Gastroesophageal sphincter (tissue), 4 donors: ENCODE measurements around the gene PURA. TPM values are rescaled to one million over a fixed set of nuclear protein-coding genes. Genes with fewer than 3 reads are reported as not detected.

ENCODE experiments used
- ATAC-seq: fragments of 150-250 bp; one replicate; pipeline ENCODE4 v1.9.1; 2016; ENCODE audit warnings: mild to moderate bottlenecking, moderate library complexity
- H3K27ac ChIP-seq, 4 donors: fragments of 200-600 bp; sonication (generic) in 3 of 4; 1 replicate in 3 of 4; 2 replicates in 1 of 4; pipeline ENCODE4 v1.5.1; 2016 to 2019
- H3K27me3 ChIP-seq: fragments of 200-600 bp; sonication (generic); one replicate; pipeline ENCODE4 v1.5.1; 2019
- H3K36me3 ChIP-seq, 2 donors: fragments of 200-600 bp; sonication (generic); one replicate each; pipeline ENCODE4 v1.5.1; 2019; ENCODE audit warnings: control low read depth in 1 of 2
- H3K4me1 ChIP-seq, 3 donors: fragments of 200-600 bp; sonication (generic); 1 replicate in 2 of 3; 2 replicates in 1 of 3; pipeline ENCODE4 v1.5.1; 2016 to 2019; ENCODE audit warnings: control low read depth in 2 of 3
- H3K4me3 ChIP-seq, 2 donors: fragments of 200-600 bp; sonication (generic); one replicate each; pipeline ENCODE4 v1.5.1; 2019; ENCODE audit warnings: mild to moderate bottlenecking in 1 of 2, moderate library complexity in 1 of 2
- H3K9me3 ChIP-seq, 3 donors: fragments of 200-600 bp; sonication (generic); one replicate each; pipeline ENCODE4 v1.5.1; 2017 to 2019; ENCODE audit warnings: control low read depth in 2 of 3
- EP300 ChIP-seq: sonication (generic); formaldehyde crosslinking; IDR thresholded peaks from one replicate; pipeline ENCODE4 v1.6.1; 2017; ENCODE audit warnings: antibody characterized with exemption, mild to moderate bottlenecking
- POLR2A ChIP-seq, 2 donors: fragments of 450-650 bp; IDR thresholded peaks; one replicate each; pipeline ENCODE4 v1.6.1; 2017; ENCODE audit warnings: antibody characterized with exemption in 2 of 2, mild to moderate bottlenecking in 2 of 2, moderate library complexity in 1 of 2
- POLR2AphosphoS5 ChIP-seq: sonication (generic); formaldehyde crosslinking; IDR thresholded peaks from one replicate; pipeline ENCODE4 v1.6.1; 2017; ENCODE audit warnings: antibody characterized with exemption
- WGBS, 2 donors: methylation state at CpG; one replicate each; pipeline ENCODE4 v1.1.5; 2018; ENCODE audit warnings: low coverage in 1 of 2; 5-methylcytosine and 5-hydroxymethylcytosine counted together
- total RNA-seq, 4 donors: library from RNA; depleted of rRNA; stranded (reverse); fragments of >200 nt; gene quantifications; one replicate each; pipeline ENCODE4 v1.1.0, GENCODE V29; 2016
- TF ChIP-seq, protein P1 (sequence below), 4 experiments: fragments of 200-600 bp in 2 of 4; fragments of 450-650 bp in 2 of 4; sonication (generic) in 1 of 4; IDR thresholded peaks; one replicate each; pipeline ENCODE4 v1.5.1; 2017 to 2019; ENCODE audit warnings: antibody characterized with exemption in 4 of 4, mild to moderate bottlenecking in 2 of 4, moderate library complexity in 2 of 4

PURA gene
- total RNA-seq, 4 donors from 2014 or later: 38.0 to 61.0 (median 49.1) TPM

DNA sequence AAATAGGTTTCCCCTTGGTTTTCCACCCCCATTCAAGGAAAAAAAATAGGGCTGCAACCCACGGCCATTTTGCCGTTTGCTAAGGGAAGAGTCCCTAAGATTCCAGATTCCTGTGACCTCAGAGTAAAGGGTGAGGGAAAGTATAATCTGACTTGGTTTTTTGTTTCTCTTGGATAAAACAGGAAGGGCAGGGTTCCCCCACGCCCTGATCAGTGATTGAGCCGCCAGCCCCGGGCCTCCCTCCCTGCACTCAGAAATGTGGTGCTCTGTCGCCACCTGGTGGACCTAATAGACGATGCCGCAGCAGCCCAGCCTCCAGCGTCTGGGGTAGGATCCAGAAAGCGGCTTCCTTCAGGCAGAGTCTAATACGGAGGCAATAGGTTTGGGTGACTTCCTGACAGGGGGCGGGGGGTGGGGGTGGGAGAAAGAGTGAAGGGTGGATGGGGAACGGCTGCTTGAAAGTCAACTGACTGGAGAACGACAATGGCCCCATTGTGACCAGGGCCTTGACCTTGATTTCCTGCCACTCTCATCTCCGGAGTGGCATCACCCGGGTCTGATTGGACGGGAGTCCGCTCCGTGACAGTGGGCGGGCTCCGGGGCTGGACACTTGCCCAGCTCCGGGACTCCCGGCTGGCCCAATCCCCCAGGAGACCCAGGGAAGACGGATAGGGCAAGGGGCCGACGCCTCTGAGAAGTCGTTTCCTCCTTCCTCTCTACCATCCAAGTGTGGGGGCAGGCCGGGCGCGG, 43.3 kb downstream of the PURA start:
- Histone ChIP-seq H3K4me3 (peak overlapping the region in 1 of 2 donors; percentile 48), H3K4me1 (peaks cover 0 to 29% (median 0%) of the 10 kb centered on the region in 3 donors), H3K9me3 (no peaks in the 10 kb centered on the region), H3K36me3 (no peaks in the 10 kb centered on the region), H3K27ac (peak overlapping the region in 3 of 4 donors; percentile 45 to 77 (median 48)), H3K27me3 (no peaks in the 10 kb centered on the region)
- 0% methylated on average over 3 to 8 of the region's 30 CpGs for WGBS, 2 donors
- TF ChIP-seq POLR2A (IDR thresholded peaks at IDR 0.05) (no peak), EP300 (no peak), POLR2AphosphoS5 (no peak)
- TF ChIP-seq, protein P1, sequence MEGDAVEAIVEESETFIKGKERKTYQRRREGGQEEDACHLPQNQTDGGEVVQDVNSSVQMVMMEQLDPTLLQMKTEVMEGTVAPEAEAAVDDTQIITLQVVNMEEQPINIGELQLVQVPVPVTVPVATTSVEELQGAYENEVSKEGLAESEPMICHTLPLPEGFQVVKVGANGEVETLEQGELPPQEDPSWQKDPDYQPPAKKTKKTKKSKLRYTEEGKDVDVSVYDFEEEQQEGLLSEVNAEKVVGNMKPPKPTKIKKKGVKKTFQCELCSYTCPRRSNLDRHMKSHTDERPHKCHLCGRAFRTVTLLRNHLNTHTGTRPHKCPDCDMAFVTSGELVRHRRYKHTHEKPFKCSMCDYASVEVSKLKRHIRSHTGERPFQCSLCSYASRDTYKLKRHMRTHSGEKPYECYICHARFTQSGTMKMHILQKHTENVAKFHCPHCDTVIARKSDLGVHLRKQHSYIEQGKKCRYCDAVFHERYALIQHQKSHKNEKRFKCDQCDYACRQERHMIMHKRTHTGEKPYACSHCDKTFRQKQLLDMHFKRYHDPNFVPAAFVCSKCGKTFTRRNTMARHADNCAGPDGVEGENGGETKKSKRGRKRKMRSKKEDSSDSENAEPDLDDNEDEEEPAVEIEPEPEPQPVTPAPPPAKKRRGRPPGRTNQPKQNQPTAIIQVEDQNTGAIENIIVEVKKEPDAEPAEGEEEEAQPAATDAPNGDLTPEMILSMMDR (IDR thresholded peaks at IDR 0.05): peak in 3 of 4 experiments; percentile 92 to 95 (median 94)
- peak; percentile 94 for ATAC-seq

DNA sequence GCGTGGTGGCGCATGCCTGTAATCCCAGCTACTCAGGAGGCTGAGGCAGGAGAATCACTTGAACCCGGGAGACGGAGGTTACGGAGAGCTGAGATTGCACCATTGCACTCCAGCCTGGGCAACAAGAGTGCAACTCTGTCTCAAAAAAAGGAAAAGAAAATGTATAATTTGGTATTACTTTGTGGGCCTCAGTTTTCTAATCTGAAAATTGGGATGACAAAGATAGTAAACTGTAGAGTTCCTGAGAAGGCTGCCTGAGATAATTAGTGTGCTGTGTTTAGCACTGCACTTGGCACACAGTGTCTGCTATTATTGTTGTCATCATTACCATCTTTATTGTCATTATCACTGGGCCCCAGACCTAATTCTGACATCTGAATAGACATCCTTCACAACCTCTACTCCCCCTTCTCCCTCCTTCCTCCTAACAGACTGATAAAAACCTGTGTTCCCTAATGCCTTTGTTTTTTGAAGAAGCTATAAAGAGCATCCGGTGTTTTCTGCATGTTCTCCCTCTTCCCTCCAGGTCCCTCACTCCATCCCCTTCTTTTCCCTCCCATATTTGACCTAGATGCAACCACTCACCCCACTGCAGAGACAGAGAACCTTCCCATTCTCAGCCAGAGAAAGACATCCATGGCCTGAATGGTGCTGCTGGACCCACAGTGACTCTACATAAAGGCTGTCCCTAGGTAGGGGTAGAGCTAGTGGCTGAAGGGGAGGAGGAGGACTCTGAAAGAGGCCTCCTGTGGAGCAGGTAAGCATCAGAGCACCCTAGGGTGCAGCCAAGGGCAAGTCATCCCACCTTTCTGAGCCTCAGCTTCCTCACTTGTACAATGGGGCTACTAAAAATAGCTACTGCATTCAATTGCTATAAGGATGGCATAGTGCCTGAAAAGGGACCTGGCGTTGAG, 45.4 kb downstream of the PURA start:
- TF ChIP-seq EP300 (no peak), POLR2AphosphoS5 (no peak), POLR2A (IDR thresholded peaks at IDR 0.05) (no peak)
- TF ChIP-seq, protein P1 (IDR thresholded peaks at IDR 0.05): no peak
- H3K4me1 ChIP-seq: peaks cover 0 to 16% (median 0%) of the 10 kb centered on the region in 3 donors
- no peaks in the 10 kb centered on the region for H3K36me3 ChIP-seq
- no peak for ATAC-seq
- H3K27ac ChIP-seq: no peak overlapping the region
- no peak overlapping the region for H3K4me3 ChIP-seq
- 19 to 70% methylated on average over 2 to 5 of the region's 7 CpGs for WGBS, 2 donors
- no peaks in the 10 kb centered on the region for H3K9me3 ChIP-seq
- H3K27me3 ChIP-seq: no peaks in the 10 kb centered on the region

DNA sequence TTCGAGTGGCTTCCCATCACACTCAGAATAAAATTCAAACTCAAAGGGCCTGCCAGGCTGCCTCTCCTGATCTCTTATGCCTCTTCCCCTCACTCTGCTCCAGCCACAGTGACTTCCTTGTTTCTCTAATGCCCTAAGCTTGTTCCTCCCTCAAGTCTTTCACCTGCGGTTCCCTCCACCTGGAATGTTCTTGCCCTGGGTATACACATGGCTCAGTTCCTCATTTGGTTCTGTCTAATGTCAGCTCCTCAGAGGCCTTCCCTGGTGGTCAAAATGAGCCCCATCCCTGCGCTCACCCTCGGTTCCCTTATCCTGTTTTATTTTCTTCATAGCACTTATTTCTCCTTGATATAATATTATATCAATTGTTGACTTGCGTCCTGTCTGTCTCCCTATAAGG, 48.4 kb downstream of the PURA start:
- H3K4me3 ChIP-seq: no peak overlapping the region
- H3K27ac ChIP-seq: no peak overlapping the region
- no peak for TF ChIP-seq POLR2A (IDR thresholded peaks at IDR 0.05)
- no peak for TF ChIP-seq EP300
- no peak for TF ChIP-seq POLR2AphosphoS5
- TF ChIP-seq, protein P1 (IDR thresholded peaks at IDR 0.05): no peak
- WGBS, 2 donors: 66 to 79% methylated on average over 4 to 5 of the region's 5 CpGs
- H3K27me3 ChIP-seq: no peaks in the 10 kb centered on the region
- peaks cover 0 to 2% of the 10 kb centered on the region in 2 donors for H3K36me3 ChIP-seq
- ATAC-seq: no peak
- H3K9me3 ChIP-seq: no peaks in the 10 kb centered on the region
- peaks cover 0 to 5% (median 0%) of the 10 kb centered on the region in 3 donors for H3K4me1 ChIP-seq

DNA sequence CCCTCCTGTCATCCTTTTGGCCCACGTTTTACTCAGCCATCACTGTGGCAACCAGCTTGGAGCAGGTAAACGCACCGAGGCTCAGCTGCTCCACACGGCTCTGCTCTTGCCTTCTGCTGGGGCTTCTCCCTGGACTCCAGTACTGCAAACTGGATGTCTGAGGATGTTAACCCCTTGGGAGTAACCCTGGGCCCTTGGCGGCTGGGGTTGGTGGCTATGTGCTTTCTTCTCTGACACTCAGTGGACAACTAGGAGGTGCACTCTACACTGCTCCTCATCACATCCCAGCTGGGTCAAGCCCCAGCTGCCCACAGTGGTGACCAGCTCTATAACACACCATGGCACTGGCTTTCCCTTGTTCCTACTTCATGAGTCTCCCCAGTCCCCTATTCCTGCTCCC, 48.9 kb downstream of the PURA start:
- Histone ChIP-seq H3K4me1 (peaks cover 0 to under 1% (median 0%) of the 10 kb centered on the region in 3 donors), H3K9me3 (no peaks in the 10 kb centered on the region), H3K4me3 (no peak overlapping the region), H3K27me3 (no peaks in the 10 kb centered on the region), H3K27ac (no peak overlapping the region), H3K36me3 (peaks cover 0 to 7% of the 10 kb centered on the region in 2 donors)
- TF ChIP-seq, protein P1 (IDR thresholded peaks at IDR 0.05): no peak
- TF ChIP-seq POLR2A (IDR thresholded peaks at IDR 0.05): no peak
- no peak for TF ChIP-seq POLR2AphosphoS5
- WGBS, 2 donors: 40 to 68% methylated on average over 1 to 4 of the region's 5 CpGs
- no peak for ATAC-seq
